Measurements from ENCODE around the gene SELP. TPM values are rescaled to one million over a fixed set of nuclear protein-coding genes. Genes with fewer than 3 reads are reported as not detected.
"Not testable (repeated sequence)": the region's sequence is repeated elsewhere in the genome, so short reads cannot be mapped to it uniquely, and the experiment has no call there.

Gene SELP
- total RNA-seq = 1 to 10 TPM; 1.6 to 2.9 TPM

DNA sequence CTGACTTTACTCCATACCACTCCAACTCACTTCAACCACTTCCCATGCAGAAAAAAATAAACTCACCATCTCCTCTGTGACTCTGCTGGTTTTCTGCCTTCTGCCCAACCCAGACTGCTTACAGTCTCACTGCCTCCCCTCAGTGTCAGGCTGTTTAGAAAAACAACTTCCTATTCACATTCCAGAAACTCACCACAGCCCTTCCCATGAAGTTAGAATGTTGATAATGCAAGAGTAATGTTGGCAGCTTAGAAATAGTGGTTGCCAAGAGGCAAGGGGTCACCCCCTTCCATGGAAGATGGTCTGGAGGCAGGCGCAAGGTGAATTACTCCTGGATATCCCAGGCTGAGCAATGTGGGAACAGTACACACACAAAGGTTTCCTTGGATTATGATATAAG, at the start of gene SELP:
Gene SELP, minus strand, starts transcription at position 119 of the 400 bp plus-strand sequence. Its CDS starts 50 bp downstream, at position 69.
- DNase-seq (no peak), ATAC-seq (no peak)
- intact Hi-C loops (cut with DNase I) = no loop called here
- H3K9me3 ChIP-seq = no peaks in the 10 kb centered on the region
- H3K4me3 ChIP-seq = no peak within 1 kb of the TSS
- H3K36me3 ChIP-seq (replicated peaks in 1 of 2; ENCODE audit: insufficient read depth in 1 of 2, low read depth in 2 of 2) = no peaks in the 10 kb centered on the region
- WGBS, 2 donors = 73 to 75% methylated on average over 1 of the region's 1 CpG
- H3K27ac ChIP-seq = no peak within 1 kb of the TSS
- no peak for TF ChIP-seq POLR2A (IDR thresholded peaks at IDR 0.05)
- TF ChIP-seq, protein P1, sequence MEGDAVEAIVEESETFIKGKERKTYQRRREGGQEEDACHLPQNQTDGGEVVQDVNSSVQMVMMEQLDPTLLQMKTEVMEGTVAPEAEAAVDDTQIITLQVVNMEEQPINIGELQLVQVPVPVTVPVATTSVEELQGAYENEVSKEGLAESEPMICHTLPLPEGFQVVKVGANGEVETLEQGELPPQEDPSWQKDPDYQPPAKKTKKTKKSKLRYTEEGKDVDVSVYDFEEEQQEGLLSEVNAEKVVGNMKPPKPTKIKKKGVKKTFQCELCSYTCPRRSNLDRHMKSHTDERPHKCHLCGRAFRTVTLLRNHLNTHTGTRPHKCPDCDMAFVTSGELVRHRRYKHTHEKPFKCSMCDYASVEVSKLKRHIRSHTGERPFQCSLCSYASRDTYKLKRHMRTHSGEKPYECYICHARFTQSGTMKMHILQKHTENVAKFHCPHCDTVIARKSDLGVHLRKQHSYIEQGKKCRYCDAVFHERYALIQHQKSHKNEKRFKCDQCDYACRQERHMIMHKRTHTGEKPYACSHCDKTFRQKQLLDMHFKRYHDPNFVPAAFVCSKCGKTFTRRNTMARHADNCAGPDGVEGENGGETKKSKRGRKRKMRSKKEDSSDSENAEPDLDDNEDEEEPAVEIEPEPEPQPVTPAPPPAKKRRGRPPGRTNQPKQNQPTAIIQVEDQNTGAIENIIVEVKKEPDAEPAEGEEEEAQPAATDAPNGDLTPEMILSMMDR (IDR thresholded peaks at IDR 0.05) = no peak
- H3K4me1 ChIP-seq = no peaks in the 10 kb centered on the region
- no peaks in the 10 kb centered on the region for H3K27me3 ChIP-seq

DNA sequence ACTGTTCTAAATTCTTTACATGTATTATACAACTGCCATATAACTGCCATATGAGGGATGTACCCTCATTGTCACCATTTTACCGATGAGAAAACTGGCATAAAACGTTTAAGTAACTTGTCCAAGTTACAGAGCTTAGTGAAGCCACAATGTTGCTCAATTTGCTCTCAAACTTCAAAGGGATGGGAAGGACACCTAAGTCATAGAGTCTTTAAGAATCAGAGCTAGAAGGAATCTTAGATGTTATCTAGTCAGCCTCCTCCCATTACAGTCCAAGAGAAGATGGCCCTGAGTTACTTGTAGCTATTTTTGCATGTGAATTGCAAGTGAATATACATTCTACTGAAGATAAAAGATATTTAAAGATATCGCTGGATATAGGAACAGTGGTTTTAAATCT, 49.8 kb upstream of the SELP start:
- WGBS, 2 donors = 63 to 66% methylated on average over 3 of the region's 3 CpGs

DNA sequence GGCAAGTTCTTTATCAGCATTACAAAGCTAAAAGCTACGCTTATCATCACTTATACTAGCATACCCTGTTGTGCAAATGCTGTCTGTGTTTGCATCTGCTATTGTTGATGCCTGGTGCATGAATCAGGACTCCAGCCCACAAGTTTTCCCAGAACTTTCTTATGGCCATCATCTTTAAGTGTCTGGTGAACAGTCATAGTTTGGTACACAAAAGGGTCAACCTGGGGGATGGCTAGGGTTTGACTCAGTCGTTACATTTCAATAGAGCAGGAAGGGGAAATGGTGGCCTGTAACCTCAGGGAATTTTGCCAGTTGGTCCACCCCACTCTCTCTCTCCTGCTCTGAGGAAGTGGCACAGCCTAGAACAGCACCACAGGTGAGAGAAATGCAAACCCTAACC, 46.1 kb upstream of the SELP start:
- WGBS, 2 donors = 30 to 31% methylated on average over 2 of the region's 2 CpGs
- Histone ChIP-seq H3K4me3 (no peak overlapping the region), H3K4me1 (no peaks in the 10 kb centered on the region), H3K27ac (no peak overlapping the region), H3K36me3 (replicated peaks in 1 of 2; ENCODE audit: insufficient read depth in 1 of 2, low read depth in 2 of 2) (no peaks in the 10 kb centered on the region), H3K27me3 (no peaks in the 10 kb centered on the region), H3K9me3 (no peaks in the 10 kb centered on the region)
- ATAC-seq (no peak), DNase-seq (no peak)
- TF ChIP-seq, protein P1 (IDR thresholded peaks at IDR 0.05) = no peak
- no peak for TF ChIP-seq POLR2A (IDR thresholded peaks at IDR 0.05)
- intact Hi-C loops (cut with DNase I) = no loop called here

More for the DNA sequence above, 49.8 kb upstream of the SELP start:
- H3K27ac ChIP-seq = no peak overlapping the region
- H3K27me3 ChIP-seq = no peaks in the 10 kb centered on the region
- ATAC-seq = no peak
- H3K36me3 ChIP-seq (replicated peaks in 1 of 2; ENCODE audit: insufficient read depth in 1 of 2, low read depth in 2 of 2) = no peaks in the 10 kb centered on the region
- H3K9me3 ChIP-seq = no peaks in the 10 kb centered on the region
- no peak for TF ChIP-seq POLR2A (IDR thresholded peaks at IDR 0.05)
- no peak overlapping the region for H3K4me3 ChIP-seq
- no peaks in the 10 kb centered on the region for H3K4me1 ChIP-seq
- DNase-seq = no peak
- intact Hi-C loops (cut with DNase I) = no loop called here

DNA sequence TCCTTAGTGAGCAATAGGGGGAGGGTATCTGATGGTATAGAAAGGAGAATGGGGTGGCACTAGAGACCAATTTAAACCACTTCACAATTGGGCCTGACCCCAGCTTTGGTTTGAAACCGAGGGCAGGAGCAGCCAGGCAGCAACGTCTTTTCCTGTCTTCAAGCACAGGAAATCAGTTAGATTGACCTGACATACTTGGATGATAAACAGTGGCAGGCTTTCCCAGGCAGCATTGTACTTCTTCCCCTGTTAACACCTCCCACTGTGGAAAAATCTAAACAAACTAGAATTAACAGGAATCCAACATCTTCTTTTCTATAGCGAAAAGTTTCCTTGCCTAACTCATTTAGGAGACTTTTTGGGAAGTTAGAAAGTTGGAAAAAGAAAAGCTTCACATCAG, 40.9 kb upstream of the SELP start:
- no peaks in the 10 kb centered on the region for H3K27me3 ChIP-seq
- DNase-seq = no peak
- no peaks in the 10 kb centered on the region for H3K4me1 ChIP-seq
- no peaks in the 10 kb centered on the region for H3K9me3 ChIP-seq
- TF ChIP-seq POLR2A (IDR thresholded peaks at IDR 0.05) = no peak
- TF ChIP-seq, protein P1 (IDR thresholded peaks at IDR 0.05) = no peak
- no peak overlapping the region for H3K4me3 ChIP-seq
- WGBS, 2 donors = 18 to 33% methylated on average over 3 of the region's 3 CpGs
- intact Hi-C loops (cut with DNase I) = no loop called here
- no peak overlapping the region for H3K27ac ChIP-seq
- H3K36me3 ChIP-seq (replicated peaks in 1 of 2; ENCODE audit: insufficient read depth in 1 of 2, low read depth in 2 of 2) = no peaks in the 10 kb centered on the region
- no peak for ATAC-seq

DNA sequence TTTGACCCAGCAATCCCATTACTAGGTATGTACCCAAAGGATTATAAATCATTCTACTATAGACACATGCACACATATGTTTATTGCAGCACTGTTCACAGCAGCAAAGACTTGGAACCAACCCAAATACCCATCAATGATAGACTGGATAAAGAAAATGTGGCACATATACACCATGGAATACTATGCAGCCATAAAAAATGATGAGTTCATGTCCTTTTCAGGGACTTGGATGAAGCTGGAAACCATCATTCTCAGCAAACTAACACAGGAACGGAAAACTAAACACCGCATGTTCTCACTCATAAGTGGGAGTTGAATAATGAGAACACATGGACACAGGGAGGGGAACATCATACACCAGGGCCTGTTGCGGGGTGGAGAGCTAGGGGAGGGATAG, 40.3 kb upstream of the SELP start:
- ATAC-seq; intact Hi-C loops (cut with DNase I); H3K4me1 ChIP-seq; H3K27ac ChIP-seq; H3K36me3 ChIP-seq (replicated peaks in 1 of 2; ENCODE audit: insufficient read depth in 1 of 2, low read depth in 2 of 2); H3K9me3 ChIP-seq; H3K27me3 ChIP-seq; DNase-seq; H3K4me3 ChIP-seq: not testable (repeated sequence)
- 82 to 94% methylated on average over 3 of the region's 3 CpGs for WGBS, 2 donors

DNA sequence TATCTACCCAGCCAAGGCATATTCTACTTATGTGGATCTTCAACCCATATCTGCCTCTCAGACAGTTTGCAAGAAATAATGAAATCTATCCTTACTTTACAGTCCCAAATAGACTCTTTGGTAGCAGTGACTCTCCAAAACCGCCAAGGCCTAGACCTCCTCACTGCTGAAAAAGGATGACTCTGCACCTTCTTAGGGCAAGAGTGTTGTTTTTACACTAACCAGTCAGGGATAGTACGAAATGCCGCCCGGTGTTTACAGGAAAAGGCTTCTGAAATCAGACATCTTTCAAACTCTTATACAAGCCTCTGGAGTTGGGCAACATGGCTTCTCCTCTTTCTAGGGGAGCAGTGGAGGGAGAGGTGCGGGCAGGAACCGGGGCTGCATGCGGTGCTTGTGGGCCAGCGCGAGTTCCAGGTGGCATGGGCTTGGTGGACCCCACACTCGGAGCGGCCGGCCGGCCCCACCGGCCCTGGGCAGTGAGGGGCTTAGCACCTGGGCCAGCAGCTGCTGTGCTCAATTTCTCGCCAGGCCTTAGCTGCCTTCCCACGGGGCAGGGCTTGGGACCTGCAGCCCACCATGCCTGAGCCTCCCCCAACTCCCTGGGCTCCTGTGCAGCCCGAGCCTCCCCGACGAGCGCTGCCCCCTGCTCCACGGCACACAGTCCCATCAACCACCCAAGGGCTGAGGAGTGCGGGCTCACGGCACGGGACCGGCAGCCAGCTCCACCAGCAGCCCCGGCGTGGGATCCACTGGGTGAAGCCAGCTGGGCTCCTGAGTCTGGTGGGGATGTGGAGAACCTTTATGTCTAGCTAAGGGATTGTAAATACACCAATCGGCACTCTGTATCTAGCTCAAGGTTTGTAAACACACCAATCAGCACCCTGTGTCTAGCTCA, 38.0 kb upstream of the SELP start:
- H3K36me3 ChIP-seq (replicated peaks in 1 of 2; ENCODE audit: insufficient read depth in 1 of 2, low read depth in 2 of 2); H3K4me1 ChIP-seq; ATAC-seq; H3K9me3 ChIP-seq; H3K27ac ChIP-seq; DNase-seq; intact Hi-C loops (cut with DNase I); H3K4me3 ChIP-seq; H3K27me3 ChIP-seq: not testable (repeated sequence)
- 84 to 96% methylated on average over 4 to 16 of the region's 28 CpGs for WGBS, 2 donors

DNA sequence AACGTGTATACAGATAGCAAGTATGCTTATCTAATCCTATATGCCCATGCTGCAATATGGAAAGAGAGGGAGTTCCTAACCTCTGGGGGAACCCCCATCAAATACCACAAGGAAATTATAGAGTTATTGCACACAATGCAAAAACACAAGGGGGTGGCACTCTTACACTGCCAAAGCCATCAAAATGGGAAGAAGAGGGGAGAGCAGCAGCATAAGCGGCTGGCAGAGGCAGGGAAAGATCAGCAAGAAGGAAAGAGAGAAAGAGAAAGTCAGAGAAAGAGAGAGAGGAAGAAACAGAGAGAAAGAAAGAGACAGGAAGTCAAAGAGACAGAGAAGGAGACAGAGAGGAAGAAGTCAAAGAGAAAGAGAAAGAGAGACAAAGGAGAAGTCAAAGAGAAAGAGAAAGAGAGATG, 37.3 kb upstream of the SELP start:
- H3K4me1 ChIP-seq; H3K9me3 ChIP-seq; intact Hi-C loops (cut with DNase I); ATAC-seq; H3K4me3 ChIP-seq; H3K36me3 ChIP-seq (replicated peaks in 1 of 2; ENCODE audit: insufficient read depth in 1 of 2, low read depth in 2 of 2); H3K27me3 ChIP-seq; H3K27ac ChIP-seq; DNase-seq: not testable (repeated sequence)
- WGBS, 2 donors = 44 to 48% methylated on average over 2 of the region's 2 CpGs

DNA sequence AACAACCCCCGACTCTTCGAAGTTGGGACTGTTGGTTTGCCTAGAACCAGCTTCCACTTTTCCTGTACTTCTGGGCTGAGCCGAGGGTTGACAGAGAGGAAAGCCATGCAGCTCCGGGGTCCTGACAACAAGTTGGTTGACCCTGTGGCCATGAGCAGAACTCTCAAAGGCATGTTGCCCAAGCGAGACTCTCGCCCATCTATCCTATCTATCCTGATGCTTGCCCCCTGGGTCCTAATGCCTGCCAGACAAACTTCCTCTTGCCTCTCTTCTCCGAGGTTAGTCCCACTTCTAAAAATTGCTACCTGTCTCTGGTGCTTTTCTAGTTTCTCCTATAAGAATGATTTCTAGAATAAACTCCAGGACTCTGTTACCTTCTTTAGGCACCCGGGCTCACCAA, 32.8 kb upstream of the SELP start:
- H3K36me3 ChIP-seq (replicated peaks in 1 of 2; ENCODE audit: insufficient read depth in 1 of 2, low read depth in 2 of 2); DNase-seq; H3K27ac ChIP-seq; ATAC-seq; H3K4me1 ChIP-seq; H3K9me3 ChIP-seq; H3K27me3 ChIP-seq; intact Hi-C loops (cut with DNase I); H3K4me3 ChIP-seq: not testable (repeated sequence)
- WGBS, 2 donors = 55 to 62% methylated on average over 7 to 8 of the region's 8 CpGs

DNA sequence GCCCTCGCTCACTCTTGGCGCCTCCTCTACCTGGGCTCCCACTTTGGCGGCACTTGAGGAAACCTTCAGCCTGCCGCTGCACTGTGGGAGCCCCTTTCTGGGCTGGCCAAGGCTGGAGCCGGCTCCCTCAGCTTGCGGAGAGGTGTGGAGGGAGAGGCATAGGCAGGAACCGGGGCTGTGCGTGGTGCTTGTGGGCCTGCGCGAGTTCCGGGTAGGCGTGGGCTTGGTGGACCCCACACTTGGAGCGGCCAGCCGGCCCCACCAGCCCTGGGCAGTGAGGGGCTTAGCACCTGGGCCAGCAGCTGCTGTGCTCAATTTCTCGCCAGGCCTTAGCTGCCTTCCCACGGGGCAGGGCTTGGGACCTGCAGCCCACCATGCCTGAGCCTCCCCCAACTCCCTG, 31.1 kb upstream of the SELP start:
- H3K27me3 ChIP-seq; H3K27ac ChIP-seq; H3K4me1 ChIP-seq; H3K4me3 ChIP-seq; DNase-seq; intact Hi-C loops (cut with DNase I); H3K36me3 ChIP-seq (replicated peaks in 1 of 2; ENCODE audit: insufficient read depth in 1 of 2, low read depth in 2 of 2); ATAC-seq; H3K9me3 ChIP-seq: not testable (repeated sequence)
- WGBS, 2 donors = 82 to 92% methylated on average over 5 to 16 of the region's 16 CpGs
